Upper lobe of left lung (tissue), 6 donors: Measurements from ENCODE around the gene ORC1. TPM values are rescaled to one million over a fixed set of nuclear protein-coding genes. Genes with fewer than 3 reads are reported as not detected.

Experiments
- ATAC-seq, 2 donors: fragments of 200-7000 bp; cut with Tn5 transposase; one replicate each; pipeline ENCODE4 v1.9.1; 2022; ENCODE audit warnings: mild to moderate bottlenecking in 2 of 2, moderate library complexity in 2 of 2; ENCODE audit not compliant: low FRiP score in 2 of 2
- DNase-seq, 2 donors: peaks; one replicate each; pipeline ENCODE4 v3.0.0-alpha.2; 2019 to 2020
- H3K27ac ChIP-seq, 4 donors: fragments of 200-600 bp; sonication (generic); one replicate each; pipeline ENCODE4 v1.5.1; 2016 to 2019
- H3K27me3 ChIP-seq, 4 donors: fragments of 200-600 bp; sonication (generic); one replicate each; pipeline ENCODE4 v1.5.1; 2017 to 2019
- H3K36me3 ChIP-seq, 4 donors: fragments of 200-600 bp; sonication (generic); one replicate each; pipeline ENCODE4 v1.5.1; 2016 to 2019
- H3K4me1 ChIP-seq, 4 donors: fragments of 200-600 bp; sonication (generic); one replicate each; pipeline ENCODE4 v1.5.1; 2018 to 2019
- H3K4me3 ChIP-seq, 4 donors: fragments of 200-600 bp; sonication (generic); one replicate each; pipeline ENCODE4 v1.5.1; 2017 to 2019; ENCODE audit warnings: mild to moderate bottlenecking in 2 of 4, moderate library complexity in 1 of 4
- H3K9me3 ChIP-seq, 4 donors: fragments of 200-600 bp; sonication (generic); one replicate each; pipeline ENCODE4 v1.5.1; 2018 to 2019
- EP300 ChIP-seq, 4 donors: sonication (generic); formaldehyde crosslinking; IDR thresholded peaks; one replicate each; pipeline ENCODE4 v1.5.1; 2017; ENCODE audit warnings: antibody characterized with exemption in 4 of 4, control low read depth in 2 of 4
- POLR2A ChIP-seq, 4 donors: fragments of 450-650 bp; IDR thresholded peaks; one replicate each; pipeline ENCODE4 v1.5.1; 2016 to 2017; ENCODE audit warnings: antibody characterized with exemption in 4 of 4, mild to moderate bottlenecking in 2 of 4
- POLR2AphosphoS5 ChIP-seq, 2 donors: sonication (generic); formaldehyde crosslinking; IDR thresholded peaks; one replicate each; pipeline ENCODE4 v1.5.1; 2017; ENCODE audit warnings: antibody characterized with exemption in 2 of 2
- WGBS, 2 donors: methylation state at CpG; one replicate each; pipeline ENCODE4 v1.1.5; 2017 to 2018; 5-methylcytosine and 5-hydroxymethylcytosine counted together
- total RNA-seq, 6 donors: library from RNA; depleted of rRNA in 4 of 6; stranded (reverse); fragments of >200 nt in 4 of 6; gene quantifications; one replicate each; pipeline versions ENCODE4 v1.1.0 to v1.2.1, GENCODE V29; 2016 to 2021
- TF ChIP-seq, protein P1 (sequence below), 6 experiments: fragments of 450-650 bp in 4 of 6; fragments of 200-600 bp in 2 of 6; sonication (generic) in 2 of 6; IDR thresholded peaks; one replicate each; pipeline ENCODE4 v1.5.1; 2016 to 2019; ENCODE audit warnings: antibody characterized with exemption in 6 of 6
- donor health status: DM: no; HTN: no; CAD: no; lungs with moderate emphysema.
- donor health status: DM: no; HTN: yes; CAD: no; lungs with severe emphysema.

Gene ORC1
- total RNA-seq, 6 donors from 2014 or later: 0.22 to 1.1 (median 0.96) TPM

DNA sequence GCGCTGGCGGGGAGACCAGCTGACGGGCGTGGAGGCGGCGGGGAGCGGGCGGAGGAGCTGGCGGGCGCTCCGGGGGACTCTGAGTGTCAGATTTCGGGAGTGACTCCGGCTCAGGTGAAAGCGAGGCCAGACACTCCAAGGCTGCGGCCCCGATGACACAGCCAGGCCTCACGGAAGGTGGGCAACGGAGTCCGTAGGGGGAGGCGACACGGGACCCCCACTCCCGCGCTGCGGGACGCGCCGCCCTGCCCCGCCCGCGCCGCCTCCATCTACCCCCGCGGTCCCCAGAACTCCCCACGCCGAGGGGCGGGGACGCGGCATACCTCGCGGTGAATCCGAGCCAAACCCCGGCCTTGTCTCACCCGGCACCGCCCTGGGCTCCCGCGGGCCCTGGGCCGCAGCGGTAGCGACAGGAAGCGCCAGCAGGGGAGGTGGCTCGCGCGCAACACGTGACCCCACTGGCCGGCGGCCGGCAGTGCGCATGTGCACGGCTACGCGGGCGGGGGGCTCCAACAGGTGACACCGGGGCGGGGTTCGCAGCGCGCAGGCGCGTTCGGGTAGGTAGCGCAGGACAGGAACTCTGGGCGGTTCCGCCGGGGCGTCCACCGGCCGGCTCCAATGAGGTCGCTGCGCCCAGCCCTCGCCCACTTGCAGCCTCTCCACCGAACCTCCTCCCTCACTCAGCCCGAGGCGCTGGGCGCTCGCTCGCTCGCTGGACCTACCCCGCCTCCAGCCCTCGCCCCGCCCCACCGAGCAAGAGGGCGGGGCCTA is 38.3 kb downstream of the ORC1 start, which contains the start of gene CC2D1B:
CC2D1B (minus strand) TSS at position 460 of the 771 bp plus-strand sequence. CDS start 1,585 bp downstream, outside the sequence.
- ATAC-seq: peak; percentile 95 to 98
- WGBS, 2 donors: 0% methylated on average over 6 to 60 of the region's 92 CpGs
- TF ChIP-seq POLR2A (IDR thresholded peaks at IDR 0.05): peak; percentile 30 to 98 (median 90)
- peak; percentile 97 to 98 for TF ChIP-seq POLR2AphosphoS5 (IDR thresholded peaks at IDR 0.05)
- peak in 1 of 4 donors; percentile 71 for TF ChIP-seq EP300 (IDR thresholded peaks at IDR 0.05)
- TF ChIP-seq, protein P1, sequence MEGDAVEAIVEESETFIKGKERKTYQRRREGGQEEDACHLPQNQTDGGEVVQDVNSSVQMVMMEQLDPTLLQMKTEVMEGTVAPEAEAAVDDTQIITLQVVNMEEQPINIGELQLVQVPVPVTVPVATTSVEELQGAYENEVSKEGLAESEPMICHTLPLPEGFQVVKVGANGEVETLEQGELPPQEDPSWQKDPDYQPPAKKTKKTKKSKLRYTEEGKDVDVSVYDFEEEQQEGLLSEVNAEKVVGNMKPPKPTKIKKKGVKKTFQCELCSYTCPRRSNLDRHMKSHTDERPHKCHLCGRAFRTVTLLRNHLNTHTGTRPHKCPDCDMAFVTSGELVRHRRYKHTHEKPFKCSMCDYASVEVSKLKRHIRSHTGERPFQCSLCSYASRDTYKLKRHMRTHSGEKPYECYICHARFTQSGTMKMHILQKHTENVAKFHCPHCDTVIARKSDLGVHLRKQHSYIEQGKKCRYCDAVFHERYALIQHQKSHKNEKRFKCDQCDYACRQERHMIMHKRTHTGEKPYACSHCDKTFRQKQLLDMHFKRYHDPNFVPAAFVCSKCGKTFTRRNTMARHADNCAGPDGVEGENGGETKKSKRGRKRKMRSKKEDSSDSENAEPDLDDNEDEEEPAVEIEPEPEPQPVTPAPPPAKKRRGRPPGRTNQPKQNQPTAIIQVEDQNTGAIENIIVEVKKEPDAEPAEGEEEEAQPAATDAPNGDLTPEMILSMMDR (IDR thresholded peaks at IDR 0.05): peak in 4 of 6 experiments; percentile 71 to 85 (median 79)

DNA sequence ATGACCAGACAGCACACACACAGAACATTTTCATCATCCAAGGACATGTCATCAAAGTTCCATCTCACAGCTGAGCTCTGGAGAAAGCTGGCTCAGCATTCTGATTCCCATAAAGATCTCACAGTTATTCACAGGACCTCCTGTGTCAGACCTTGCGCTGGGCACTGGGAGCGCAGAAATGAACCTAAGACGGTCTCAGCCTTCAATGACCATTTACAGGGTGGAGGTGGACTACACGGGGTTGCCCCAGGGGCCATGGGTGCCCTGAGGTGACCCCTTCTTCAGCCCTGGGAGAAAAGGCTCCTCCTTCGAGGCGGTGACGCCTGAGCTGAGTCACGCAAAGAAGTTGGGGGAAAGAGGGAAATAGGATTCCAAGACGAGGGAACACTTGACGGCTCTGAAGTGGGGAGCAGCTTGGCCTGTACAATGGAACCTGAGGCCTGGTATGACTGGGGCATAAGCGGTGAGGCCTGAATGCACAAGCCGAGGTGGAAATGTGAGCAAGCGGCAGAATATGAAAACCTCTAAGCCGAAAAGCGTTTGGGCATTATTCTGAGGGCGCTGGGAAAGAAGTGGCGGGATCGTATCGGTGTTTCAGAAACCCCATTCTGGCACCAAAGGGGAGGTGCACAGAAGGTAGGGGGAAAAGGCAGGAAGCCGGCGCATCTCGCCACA is 39.0 kb downstream of the ORC1 start:
- TF ChIP-seq, protein P1 (IDR thresholded peaks at IDR 0.05): no peak
- peak in 1 of 2 donors; percentile 62 for TF ChIP-seq POLR2AphosphoS5 (IDR thresholded peaks at IDR 0.05)
- no peak for TF ChIP-seq POLR2A (IDR thresholded peaks at IDR 0.05)
- TF ChIP-seq EP300 (IDR thresholded peaks at IDR 0.05): peak in 1 of 4 donors; percentile 15
- DNase-seq: peak in 1 of 2 donors; percentile 88

More for the DNA sequence above, 38.3 kb downstream of the ORC1 start, which contains the start of gene CC2D1B:
- peak; percentile 99 to 100 for DNase-seq
- Histone ChIP-seq H3K4me1 (peaks cover 18 to 30% (median 20%) of the 10 kb centered on the region in 4 donors), H3K9me3 (no peaks in the 10 kb centered on the region), H3K27me3 (no peaks in the 10 kb centered on the region), H3K4me3 (peak within 1 kb of the TSS; percentile 67 to 94 (median 80)), H3K36me3 (peaks cover 10 to 32% (median 21%) of the 10 kb centered on the region in 4 donors), H3K27ac (peak within 1 kb of the TSS; percentile 93 to 97 (median 95))

DNA sequence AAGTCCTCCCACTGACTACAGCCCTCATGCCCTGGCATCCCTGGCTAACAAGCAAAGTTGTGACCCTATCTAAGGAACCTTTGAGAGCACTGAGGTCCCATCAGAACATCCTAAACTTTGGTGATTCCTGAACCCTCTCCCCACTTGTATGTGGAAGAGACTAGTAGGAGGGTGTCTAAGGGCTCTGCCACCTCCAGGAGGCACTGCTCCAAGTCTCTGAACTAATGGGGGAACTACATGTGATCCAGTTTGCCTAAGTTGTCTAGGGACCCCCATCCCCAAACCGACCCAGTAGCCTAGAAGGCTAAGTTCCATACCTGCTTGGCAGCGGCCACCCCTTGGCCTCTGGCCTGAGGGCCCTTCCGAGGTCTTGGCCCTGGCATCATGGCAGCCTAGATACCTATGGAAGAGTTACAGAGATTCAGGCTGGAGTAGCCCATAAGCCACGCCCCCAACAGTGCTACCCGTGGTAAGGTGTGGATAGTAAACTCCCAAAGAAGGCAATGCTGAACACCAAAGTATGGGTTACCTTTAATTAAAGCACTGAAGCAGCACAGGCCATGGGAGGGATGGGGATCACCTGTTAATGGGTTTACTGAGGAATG is 39.9 kb downstream of the ORC1 start:
- Histone ChIP-seq H3K27me3 (no peaks in the 10 kb centered on the region), H3K9me3 (no peaks in the 10 kb centered on the region), H3K4me1 (peaks cover 18 to 30% (median 20%) of the 10 kb centered on the region in 4 donors), H3K4me3 (peak overlapping the region in 2 of 4 donors; percentile 67 to 94), H3K27ac (peak overlapping the region; percentile 93 to 97 (median 95)), H3K36me3 (peaks cover 24 to 48% (median 37%) of the 10 kb centered on the region in 4 donors)
- 58 to 85% methylated on average over 2 to 5 of the region's 5 CpGs for WGBS, 2 donors
- no peak for ATAC-seq
- TF ChIP-seq POLR2AphosphoS5 (IDR thresholded peaks at IDR 0.05) (no peak), EP300 (IDR thresholded peaks at IDR 0.05) (no peak)
- no peak for DNase-seq

More for the DNA sequence above, 39.0 kb downstream of the ORC1 start:
- WGBS, 2 donors: 8 to 9% methylated on average over 21 to 22 of the region's 22 CpGs
- H3K4me1 ChIP-seq: peaks cover 18 to 30% (median 20%) of the 10 kb centered on the region in 4 donors
- ATAC-seq: peak; percentile 58 to 75
- no peaks in the 10 kb centered on the region for H3K27me3 ChIP-seq
- H3K27ac ChIP-seq: peak overlapping the region; percentile 93 to 97 (median 95)
- H3K9me3 ChIP-seq: no peaks in the 10 kb centered on the region
- H3K4me3 ChIP-seq: peak overlapping the region; percentile 67 to 94 (median 80)
- H3K36me3 ChIP-seq: peaks cover 17 to 39% (median 28%) of the 10 kb centered on the region in 4 donors

DNA sequence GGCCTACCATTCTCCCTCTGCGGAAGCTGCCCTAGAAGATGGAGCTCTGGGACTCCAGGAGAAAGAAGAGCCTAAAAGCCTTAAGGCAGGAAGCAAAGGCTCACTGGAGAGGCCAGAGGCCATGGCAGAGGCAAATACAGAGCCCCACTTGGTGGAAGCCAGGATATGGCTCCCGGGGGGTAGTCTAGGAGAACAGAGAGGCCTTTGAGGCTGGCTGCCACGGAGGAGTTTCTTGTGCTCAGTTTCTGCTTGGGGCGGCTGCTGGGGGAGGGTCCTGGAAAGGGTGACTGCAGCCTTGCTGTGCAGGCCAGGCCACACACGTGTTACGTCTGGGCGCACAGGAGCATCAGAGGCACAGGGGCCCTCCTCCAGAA is 43.6 kb downstream of the ORC1 start:
- 91 to 100% methylated on average over 3 to 7 of the region's 7 CpGs for WGBS, 2 donors
- TF ChIP-seq EP300 (IDR thresholded peaks at IDR 0.05) (no peak), POLR2A (IDR thresholded peaks at IDR 0.05) (no peak), POLR2AphosphoS5 (IDR thresholded peaks at IDR 0.05) (no peak)
- TF ChIP-seq, protein P1 (IDR thresholded peaks at IDR 0.05): no peak
- no peaks in the 10 kb centered on the region for H3K27me3 ChIP-seq
- H3K4me3 ChIP-seq: no peak overlapping the region
- H3K9me3 ChIP-seq: no peaks in the 10 kb centered on the region
- ATAC-seq (no peak), DNase-seq (no peak)
- peaks cover 12 to 13% (median 13%) of the 10 kb centered on the region in 4 donors for H3K4me1 ChIP-seq
- H3K27ac ChIP-seq: no peak overlapping the region
- peaks cover 58 to 85% (median 74%) of the 10 kb centered on the region in 4 donors for H3K36me3 ChIP-seq
